ENCODE data around the gene SLC26A11. TPM values are rescaled to one million over a fixed set of nuclear protein-coding genes. Genes with fewer than 3 reads are reported as not detected.

The SLC26A11 gene
- total and polyA plus RNA-seq, 2 of the 13 experiments (the other 11 are each of a cell fraction or from before 2014, with no cell fraction given) = 8.7 to 13.2 TPM

DNA sequence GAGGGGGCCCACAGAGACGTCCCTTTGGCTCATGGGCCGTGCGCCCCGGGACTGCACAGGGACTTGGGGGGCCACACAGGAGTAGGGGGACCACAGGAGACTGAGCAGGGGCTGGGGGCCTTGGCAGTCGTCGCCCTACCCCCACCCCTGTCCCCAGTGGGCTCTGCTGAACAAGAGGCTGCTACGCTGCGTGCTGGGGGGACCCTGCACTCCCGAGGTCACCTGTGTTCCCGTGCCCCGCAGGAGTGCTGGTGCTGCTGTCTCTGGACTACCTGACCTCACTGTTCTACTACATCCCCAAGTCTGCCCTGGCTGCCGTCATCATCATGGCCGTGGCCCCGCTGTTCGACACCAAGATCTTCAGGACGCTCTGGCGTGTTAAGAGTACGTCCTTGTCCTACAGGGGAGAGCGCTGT, 26.0 kb downstream of the SLC26A11 start:
- Histone ChIP-seq H3K9ac (ENCODE audit: insufficient read depth, low read depth, low read length) (no peak overlapping the region), H3K27ac (ENCODE audit: extremely low read length, insufficient read depth, low read length) (no peak overlapping the region), H3K4me3 (replicated peaks in 1 of 3; ENCODE audit: insufficient read depth in 1 of 3, low read depth in 2 of 3, low read length in 3 of 3) (no peak overlapping the region), H3K27me3 (ENCODE audit: control insufficient read depth in 1 of 2, insufficient read depth in 2 of 2, low read length in 2 of 2) (no peaks in the 10 kb centered on the region), H2AFZ (ENCODE audit: low read length) (no peak overlapping the region), H3K36me3 (replicated peaks in 1 of 2; ENCODE audit: control insufficient read depth in 1 of 2, insufficient read depth in 2 of 2, low read length in 2 of 2) (peaks cover 6 to 17% of the 10 kb centered on the region in 2 experiments; a peak in 4 of 5 replicates), H3K79me2 (ENCODE audit: insufficient read depth, low read length) (no peaks in the 10 kb centered on the region), H3K4me1 (ENCODE audit: insufficient read depth, low read length) (no peaks in the 10 kb centered on the region), H3K9me3 (ENCODE audit: low read length) (no peaks in the 10 kb centered on the region), H3K4me2 (ENCODE audit: low read depth, low read length) (no peak overlapping the region), H4K20me1 (ENCODE audit: insufficient read depth, low read length) (no peaks in the 10 kb centered on the region)
- intact Hi-C loops (cut with micrococcal nuclease; ENCODE audit: unreplicated experiment) = no loop called here
- no TSS peak for BruUV-seq (replicated peaks)
- no peak for FAIRE-seq
- in situ Hi-C loops (cut with HindIII; ENCODE audit: extremely low pct_ligation_motif_present, low pct_unique_long_range_greater_than_20kb) = no loop called here
- CTCF ChIA-PET (ENCODE audit: low intra/inter-chr PET ratio, low total read pairs) = no interaction called here
- no peak for DNase-seq (ENCODE audit: low spot score)
- ATAC-seq = no peak
- WGBS (ENCODE audit: low lambda C conversion rate) = 91% methylated on average over 14 of the region's 19 CpGs
- POLR2A ChIA-PET = no interaction called here
- TF ChIP-seq ZNF570 (CRISPR knock-in tag; IDR thresholded peaks at IDR 0.05; ENCODE audit: borderline replicate concordance) = no peak
- no peak for TF ChIP-seq ZNF781 (CRISPR knock-in tag; IDR thresholded peaks at IDR 0.05; ENCODE audit: borderline replicate concordance, not compliant biosample characterization)
- TF ChIP-seq, protein P1, sequence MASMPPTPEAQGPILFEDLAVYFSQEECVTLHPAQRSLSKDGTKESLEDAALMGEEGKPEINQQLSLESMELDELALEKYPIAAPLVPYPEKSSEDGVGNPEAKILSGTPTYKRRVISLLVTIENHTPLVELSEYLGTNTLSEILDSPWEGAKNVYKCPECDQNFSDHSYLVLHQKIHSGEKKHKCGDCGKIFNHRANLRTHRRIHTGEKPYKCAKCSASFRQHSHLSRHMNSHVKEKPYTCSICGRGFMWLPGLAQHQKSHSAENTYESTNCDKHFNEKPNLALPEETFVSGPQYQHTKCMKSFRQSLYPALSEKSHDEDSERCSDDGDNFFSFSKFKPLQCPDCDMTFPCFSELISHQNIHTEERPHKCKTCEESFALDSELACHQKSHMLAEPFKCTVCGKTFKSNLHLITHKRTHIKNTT (CRISPR knock-in tag; IDR thresholded peaks at IDR 0.05) = no peak
- TF ChIP-seq ZNF883 (CRISPR knock-in tag; IDR thresholded peaks at IDR 0.05; ENCODE audit: not compliant biosample characterization) = no peak
- no peak for TF ChIP-seq ZFYVE20 (CRISPR knock-in tag; IDR thresholded peaks at IDR 0.05; ENCODE audit: borderline replicate concordance, low read depth)
- TF ChIP-seq, protein P2, sequence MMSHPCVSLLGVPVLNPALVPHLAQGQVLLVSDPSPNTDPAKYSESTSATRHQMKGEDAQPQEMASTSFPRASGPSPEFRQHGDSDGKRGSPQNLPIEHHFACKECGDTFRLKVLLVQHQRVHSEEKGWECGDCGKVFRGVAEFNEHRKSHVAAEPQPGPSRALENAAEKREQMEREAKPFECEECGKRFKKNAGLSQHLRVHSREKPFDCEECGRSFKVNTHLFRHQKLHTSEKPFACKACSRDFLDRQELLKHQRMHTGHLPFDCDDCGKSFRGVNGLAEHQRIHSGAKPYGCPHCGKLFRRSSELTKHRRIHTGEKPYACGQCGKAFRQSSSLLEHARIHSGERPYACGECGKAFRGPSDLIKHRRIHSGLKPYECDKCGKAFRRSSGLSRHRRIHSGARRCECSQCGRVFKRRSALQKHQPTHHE (CRISPR knock-in tag; IDR thresholded peaks at IDR 0.05; ENCODE audit: borderline replicate concordance) = no peak
- TF ChIP-seq ZNF550 (CRISPR knock-in tag; IDR thresholded peaks at IDR 0.05; ENCODE audit: borderline replicate concordance) = no peak
- no peak for TF ChIP-seq ZNF513 (CRISPR knock-in tag; conservative IDR thresholded peaks at IDR 0.05)
- TF ChIP-seq ZNF644 (CRISPR knock-in tag; IDR thresholded peaks at IDR 0.05; ENCODE audit: low read depth) = no peak
- no peak for TF ChIP-seq ZNF18 (CRISPR knock-in tag; IDR thresholded peaks at IDR 0.05; ENCODE audit: insufficient replicate concordance)
- TF ChIP-seq, protein P3, sequence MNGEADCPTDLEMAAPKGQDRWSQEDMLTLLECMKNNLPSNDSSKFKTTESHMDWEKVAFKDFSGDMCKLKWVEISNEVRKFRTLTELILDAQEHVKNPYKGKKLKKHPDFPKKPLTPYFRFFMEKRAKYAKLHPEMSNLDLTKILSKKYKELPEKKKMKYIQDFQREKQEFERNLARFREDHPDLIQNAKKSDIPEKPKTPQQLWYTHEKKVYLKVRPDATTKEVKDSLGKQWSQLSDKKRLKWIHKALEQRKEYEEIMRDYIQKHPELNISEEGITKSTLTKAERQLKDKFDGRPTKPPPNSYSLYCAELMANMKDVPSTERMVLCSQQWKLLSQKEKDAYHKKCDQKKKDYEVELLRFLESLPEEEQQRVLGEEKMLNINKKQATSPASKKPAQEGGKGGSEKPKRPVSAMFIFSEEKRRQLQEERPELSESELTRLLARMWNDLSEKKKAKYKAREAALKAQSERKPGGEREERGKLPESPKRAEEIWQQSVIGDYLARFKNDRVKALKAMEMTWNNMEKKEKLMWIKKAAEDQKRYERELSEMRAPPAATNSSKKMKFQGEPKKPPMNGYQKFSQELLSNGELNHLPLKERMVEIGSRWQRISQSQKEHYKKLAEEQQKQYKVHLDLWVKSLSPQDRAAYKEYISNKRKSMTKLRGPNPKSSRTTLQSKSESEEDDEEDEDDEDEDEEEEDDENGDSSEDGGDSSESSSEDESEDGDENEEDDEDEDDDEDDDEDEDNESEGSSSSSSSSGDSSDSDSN (CRISPR knock-in tag; IDR thresholded peaks at IDR 0.05) = no peak
- no peak for TF ChIP-seq TAF1 (CRISPR knock-in tag; IDR thresholded peaks at IDR 0.05)
- no peak for TF ChIP-seq PRPF4 (IDR thresholded peaks at IDR 0.05; ENCODE audit: low read depth, low read length, poor library complexity, severe bottlenecking)
- no peak for TF ChIP-seq ZNF329 (CRISPR knock-in tag; IDR thresholded peaks at IDR 0.05; ENCODE audit: low read depth)
- TF ChIP-seq ZNF446 (CRISPR knock-in tag; IDR thresholded peaks at IDR 0.05) = no peak
- no peak for TF ChIP-seq MIXL1 (CRISPR knock-in tag; IDR thresholded peaks at IDR 0.05)
- no peak for TF ChIP-seq CC2D1A (CRISPR knock-in tag; IDR thresholded peaks at IDR 0.05)

Data from HepG2 (cell line).